ENCODE results near the gene LNP1. TPM values are rescaled to one million over a fixed set of nuclear protein-coding genes. Genes with fewer than 3 reads are reported as not detected.

LNP1 gene
- total and polyA plus RNA-seq, 2 donors: 4.8 to 12.3 TPM

DNA sequence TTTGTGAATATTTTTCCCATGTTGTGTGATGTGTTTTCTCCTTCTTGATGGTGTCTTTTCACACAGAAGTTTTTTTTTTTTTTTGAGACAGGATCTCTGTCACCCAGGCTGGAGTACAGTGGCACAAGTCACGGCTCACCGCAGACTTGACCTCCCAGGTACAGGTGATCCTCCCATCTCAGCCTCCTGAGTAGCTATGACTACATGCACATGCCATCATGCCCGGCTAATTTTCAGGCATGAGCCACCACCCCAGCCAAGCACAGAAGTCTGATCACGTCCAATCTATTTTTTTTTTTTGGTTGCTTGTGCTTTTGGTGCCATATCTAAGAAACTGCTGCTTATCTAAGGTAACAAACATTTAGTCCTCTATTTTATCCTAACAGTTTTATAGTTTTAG lies 25.0 kb upstream of the LNP1 start:
- no peak overlapping the region for H3K27ac ChIP-seq (ENCODE audit: low read depth)
- H3K4me3 ChIP-seq (ENCODE audit: low read depth, low read length): no peak overlapping the region
- no peaks in the 10 kb centered on the region for H3K4me1 ChIP-seq (ENCODE audit: insufficient read depth)
- H3K36me3 ChIP-seq (ENCODE audit: insufficient read depth): peaks cover 3% of the 10 kb centered on the region
- no peak for DNase-seq (ENCODE audit: extremely low spot score)
- 95% methylated on average over 4 of the region's 4 CpGs for WGBS

DNA sequence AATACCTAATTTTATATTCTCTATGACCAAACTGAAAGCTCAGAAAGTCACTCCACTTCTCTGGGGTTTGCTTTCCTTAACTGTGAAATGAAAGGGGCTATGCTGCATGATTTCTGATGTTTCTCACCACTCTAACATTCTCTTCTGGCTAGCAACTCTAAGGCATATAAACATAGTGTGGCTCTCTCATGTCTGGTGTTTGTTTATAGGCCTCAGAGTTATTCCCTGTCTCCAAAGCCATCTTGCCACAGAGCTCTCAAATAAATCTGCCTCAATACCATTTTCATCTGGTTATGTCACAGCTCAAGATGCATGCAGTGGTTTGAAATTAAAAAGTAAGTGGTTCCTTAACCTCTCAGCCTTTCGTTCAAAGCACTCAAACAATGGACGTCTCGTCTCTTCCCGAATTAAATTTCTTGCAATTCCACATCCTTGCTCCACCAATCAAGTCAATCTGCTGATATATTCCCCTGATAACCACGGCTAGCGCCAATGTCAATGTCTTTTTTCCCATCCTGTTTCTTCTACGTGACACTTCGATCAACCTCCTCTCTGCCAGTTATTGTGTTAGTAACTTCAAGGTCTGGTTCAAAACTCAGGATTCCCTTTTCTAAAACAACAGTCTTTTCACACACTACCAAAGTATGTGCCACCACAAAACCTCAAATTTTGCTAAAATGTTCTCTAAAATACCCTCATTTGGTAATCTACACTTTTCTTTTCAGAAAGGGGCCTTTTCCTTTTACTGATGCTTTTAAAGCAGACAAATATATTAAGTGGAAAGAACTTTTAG lies 16.4 kb upstream of the LNP1 start:
- no peaks in the 10 kb centered on the region for H3K4me1 ChIP-seq (ENCODE audit: insufficient read depth)
- no peak overlapping the region for H3K4me3 ChIP-seq (ENCODE audit: low read depth, low read length)
- no peaks in the 10 kb centered on the region for H3K36me3 ChIP-seq (ENCODE audit: insufficient read depth)
- H3K27ac ChIP-seq (ENCODE audit: low read depth): no peak overlapping the region
- DNase-seq (ENCODE audit: extremely low spot score): no peak
- WGBS: 80% methylated on average over 8 of the region's 8 CpGs

DNA sequence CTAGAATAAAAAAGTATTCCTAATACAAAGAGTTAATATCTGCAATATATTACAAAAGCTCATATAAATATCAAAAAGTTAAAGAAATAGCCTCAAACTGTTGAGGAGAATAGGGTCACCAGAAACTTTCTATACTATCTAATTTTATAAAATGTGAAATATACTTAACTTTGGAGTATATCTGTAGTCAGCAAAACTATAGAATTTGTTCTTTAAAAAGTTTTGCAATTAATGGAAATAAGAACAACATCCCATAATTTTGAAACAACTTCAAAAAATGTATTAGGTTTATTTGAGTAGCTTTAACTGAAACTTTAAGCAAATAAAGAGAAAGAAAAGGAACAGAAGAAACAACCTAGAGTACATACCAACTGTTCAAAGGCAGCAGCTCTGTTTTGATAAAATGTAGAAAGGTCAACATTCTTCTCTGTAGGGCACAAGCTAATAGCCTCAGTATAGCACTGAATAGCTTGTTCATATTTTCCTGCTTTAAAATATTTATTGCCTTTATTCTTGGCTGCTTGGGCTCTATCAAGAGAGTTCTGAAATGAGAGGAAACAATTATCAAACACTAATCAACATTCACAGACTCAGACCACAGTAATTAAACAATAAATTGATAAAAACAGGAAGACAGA lies 14.8 kb upstream of the LNP1 start:
- Histone ChIP-seq H3K36me3 (ENCODE audit: insufficient read depth) (no peaks in the 10 kb centered on the region), H3K4me3 (ENCODE audit: low read depth, low read length) (no peak overlapping the region), H3K4me1 (ENCODE audit: insufficient read depth) (no peaks in the 10 kb centered on the region), H3K27ac (ENCODE audit: low read depth) (no peak overlapping the region)
- DNase-seq (ENCODE audit: extremely low spot score): no peak

DNA sequence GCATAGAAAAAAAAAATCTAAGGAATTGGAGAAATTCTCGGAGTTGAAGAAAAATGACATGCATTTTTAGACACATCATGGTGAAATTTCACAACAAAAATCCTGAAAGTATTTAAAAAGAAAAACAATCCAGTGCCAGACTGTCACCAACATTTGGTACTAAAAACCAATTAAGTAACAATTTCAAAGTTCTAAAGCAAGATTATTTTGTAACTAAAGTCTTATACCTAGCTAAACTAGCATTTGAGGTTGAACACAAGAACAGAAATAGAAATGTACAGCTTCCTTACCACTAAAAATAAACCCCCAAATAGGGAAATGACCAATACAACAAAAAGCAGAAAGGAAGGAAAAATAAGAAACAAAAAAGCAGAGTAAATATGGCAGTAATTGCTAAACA lies 12.3 kb upstream of the LNP1 start:
- Histone ChIP-seq H3K36me3 (ENCODE audit: insufficient read depth) (no peaks in the 10 kb centered on the region), H3K27ac (ENCODE audit: low read depth) (no peak overlapping the region), H3K4me3 (ENCODE audit: low read depth, low read length) (no peak overlapping the region), H3K4me1 (ENCODE audit: insufficient read depth) (no peaks in the 10 kb centered on the region)
- no peak for DNase-seq (ENCODE audit: extremely low spot score)
- WGBS: 99% methylated on average over 1 of the region's 1 CpG

DNA sequence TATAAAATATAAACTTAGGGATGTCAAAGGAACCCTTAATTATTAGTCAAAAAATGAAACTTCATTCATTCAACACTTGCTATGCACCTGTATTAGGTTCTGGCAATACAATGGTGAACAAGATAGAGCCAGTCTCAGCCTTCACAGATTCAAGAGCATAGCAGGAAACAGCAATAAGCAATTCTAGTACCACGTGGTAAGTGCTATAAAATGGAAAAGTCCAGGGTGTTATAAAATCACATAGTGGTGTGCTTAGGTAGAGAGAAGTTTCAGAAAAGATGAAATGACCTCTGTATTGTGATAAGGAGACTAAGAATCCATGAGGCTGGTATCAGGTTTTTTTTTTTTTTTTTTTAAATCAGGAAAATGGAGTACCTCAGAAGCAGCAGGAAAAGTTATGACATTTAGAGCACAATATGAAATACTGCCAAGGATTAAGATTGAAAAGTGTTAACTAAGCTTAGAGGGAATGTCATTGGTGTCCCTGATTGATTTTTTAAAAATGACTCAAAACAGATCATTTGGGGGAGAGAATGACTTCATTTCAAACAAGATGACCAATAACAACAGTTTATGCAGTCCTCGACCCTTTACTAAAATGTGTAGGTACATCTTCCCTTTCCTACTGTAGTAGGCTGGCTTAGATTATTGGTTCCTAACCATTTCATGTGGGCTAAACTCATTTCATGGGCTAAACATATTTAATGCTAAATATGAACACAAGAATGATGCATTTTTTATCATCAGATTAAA lies 5.5 kb upstream of the LNP1 start:
- DNase-seq (ENCODE audit: extremely low spot score): no peak
- 64% methylated on average over 2 of the region's 2 CpGs for WGBS
- H3K4me3 ChIP-seq (ENCODE audit: low read depth, low read length): no peak overlapping the region
- H3K27ac ChIP-seq (ENCODE audit: low read depth): no peak overlapping the region
- H3K36me3 ChIP-seq (ENCODE audit: insufficient read depth): no peaks in the 10 kb centered on the region
- no peaks in the 10 kb centered on the region for H3K4me1 ChIP-seq (ENCODE audit: insufficient read depth)

DNA sequence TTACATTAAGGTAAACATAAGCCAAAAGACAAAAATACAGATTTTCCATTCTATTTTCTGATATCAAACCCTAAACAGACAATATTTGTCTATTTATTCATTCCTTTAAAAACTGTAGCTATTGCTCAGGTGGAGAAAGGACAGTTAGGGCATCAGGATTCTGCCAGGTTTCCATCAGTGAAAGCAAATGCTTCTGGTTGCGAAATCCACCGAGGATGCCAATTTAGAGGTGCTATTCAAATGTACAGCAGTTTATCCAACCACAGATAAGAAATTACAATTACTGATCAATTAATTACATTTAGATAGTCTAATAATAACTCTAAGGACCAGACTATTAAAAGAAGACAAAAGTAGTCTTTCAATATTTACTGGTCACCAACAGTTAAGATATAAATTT lies 4.4 kb upstream of the LNP1 start:
- H3K4me1 ChIP-seq (ENCODE audit: insufficient read depth): no peaks in the 10 kb centered on the region
- DNase-seq (ENCODE audit: extremely low spot score): no peak
- 78% methylated on average over 2 of the region's 2 CpGs for WGBS
- H3K27ac ChIP-seq (ENCODE audit: low read depth): no peak overlapping the region
- no peak overlapping the region for H3K4me3 ChIP-seq (ENCODE audit: low read depth, low read length)
- no peaks in the 10 kb centered on the region for H3K36me3 ChIP-seq (ENCODE audit: insufficient read depth)

DNA sequence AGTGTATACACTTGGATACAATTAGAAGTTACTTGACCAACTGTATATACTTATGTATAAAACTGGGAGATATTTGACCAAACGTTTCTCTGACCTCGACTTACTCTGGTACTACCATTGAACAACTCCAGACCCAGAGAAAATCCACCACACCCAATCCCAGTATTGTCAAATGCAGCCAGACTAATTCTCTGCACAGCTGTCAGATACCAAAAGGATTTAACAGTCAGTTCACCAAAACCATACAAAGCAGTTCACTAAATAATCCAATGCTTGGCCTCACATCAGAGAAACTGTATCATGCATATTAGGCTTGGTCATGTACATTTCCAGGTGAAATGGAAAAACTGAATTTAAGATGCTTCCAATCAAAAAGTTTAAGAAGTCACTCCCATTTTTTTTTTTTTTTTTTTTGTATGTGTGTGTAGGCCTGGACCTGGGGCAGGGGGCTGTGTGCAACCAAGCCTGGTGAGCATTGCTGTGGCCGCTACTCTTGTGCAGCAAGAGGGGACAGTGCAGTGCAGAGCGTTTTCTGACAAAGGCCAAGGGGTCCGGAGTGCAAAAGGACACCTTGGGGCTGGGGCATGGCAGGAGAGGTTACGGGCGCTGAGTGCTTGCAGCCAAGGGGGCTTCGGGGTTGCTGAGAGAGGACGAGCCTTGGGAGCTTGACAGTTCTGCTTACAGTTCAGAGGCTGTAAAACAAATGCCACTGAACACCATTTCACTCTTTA lies 1.8 kb upstream of the LNP1 start:
- no peak for DNase-seq (ENCODE audit: extremely low spot score)
- Histone ChIP-seq H3K36me3 (ENCODE audit: insufficient read depth) (no peaks in the 10 kb centered on the region), H3K4me3 (ENCODE audit: low read depth, low read length) (peak overlapping the region; percentile 93), H3K27ac (ENCODE audit: low read depth) (no peak overlapping the region), H3K4me1 (ENCODE audit: insufficient read depth) (no peaks in the 10 kb centered on the region)
- 33% methylated on average over 9 of the region's 9 CpGs for WGBS

DNA sequence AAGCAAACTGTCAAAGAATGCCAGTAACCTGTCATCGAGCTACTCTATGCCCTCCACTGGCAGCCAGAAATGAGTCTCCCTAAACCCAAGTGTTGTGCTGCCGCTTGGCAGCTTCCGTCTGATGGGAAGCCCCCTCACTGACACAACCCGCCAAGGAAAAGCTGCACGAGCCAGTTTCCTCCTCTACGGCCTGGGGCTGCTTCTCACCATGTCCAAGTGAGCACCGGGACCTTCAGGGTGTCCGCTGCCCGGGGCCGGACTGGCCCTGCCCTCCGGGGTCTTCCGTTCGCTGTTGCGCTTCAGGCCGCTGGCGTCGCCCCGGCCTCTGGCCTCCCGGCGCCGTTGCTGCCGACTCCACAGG lies 940 bp upstream of the LNP1 start:
- H3K27ac ChIP-seq (ENCODE audit: low read depth): peak overlapping the region; percentile 82
- H3K4me1 ChIP-seq (ENCODE audit: insufficient read depth): no peaks in the 10 kb centered on the region
- peak overlapping the region; percentile 93 for H3K4me3 ChIP-seq (ENCODE audit: low read depth, low read length)
- WGBS: under 1% methylated on average over 22 of the region's 22 CpGs
- no peak for DNase-seq (ENCODE audit: extremely low spot score)
- H3K36me3 ChIP-seq (ENCODE audit: insufficient read depth): no peaks in the 10 kb centered on the region

DNA sequence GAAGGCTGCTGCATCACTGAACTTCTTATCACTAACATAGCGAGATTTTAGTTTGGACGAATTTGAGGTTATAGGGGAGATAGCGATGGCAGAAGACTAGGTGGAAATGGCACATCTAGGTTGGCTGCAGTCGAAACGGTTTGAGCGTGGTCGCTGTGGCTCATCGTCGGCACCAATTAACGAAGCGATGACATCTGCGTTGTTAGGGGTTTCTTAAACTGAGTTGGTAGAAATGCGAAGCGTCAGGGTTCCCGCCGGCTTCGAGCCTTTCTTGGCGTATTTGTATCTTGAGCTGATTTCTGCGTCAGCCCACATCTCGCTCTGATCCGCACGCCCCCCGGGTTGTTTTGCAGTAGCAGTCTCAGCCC lies 319 bp downstream of the LNP1 start:
- no peaks in the 10 kb centered on the region for H3K4me1 ChIP-seq (ENCODE audit: insufficient read depth)
- peak overlapping the region; percentile 93 for H3K4me3 ChIP-seq (ENCODE audit: low read depth, low read length)
- WGBS: under 1% methylated on average over 23 of the region's 23 CpGs
- no peaks in the 10 kb centered on the region for H3K36me3 ChIP-seq (ENCODE audit: insufficient read depth)
- DNase-seq (ENCODE audit: extremely low spot score): peak; percentile 18
- peak overlapping the region; percentile 66 for H3K27ac ChIP-seq (ENCODE audit: low read depth)

DNA sequence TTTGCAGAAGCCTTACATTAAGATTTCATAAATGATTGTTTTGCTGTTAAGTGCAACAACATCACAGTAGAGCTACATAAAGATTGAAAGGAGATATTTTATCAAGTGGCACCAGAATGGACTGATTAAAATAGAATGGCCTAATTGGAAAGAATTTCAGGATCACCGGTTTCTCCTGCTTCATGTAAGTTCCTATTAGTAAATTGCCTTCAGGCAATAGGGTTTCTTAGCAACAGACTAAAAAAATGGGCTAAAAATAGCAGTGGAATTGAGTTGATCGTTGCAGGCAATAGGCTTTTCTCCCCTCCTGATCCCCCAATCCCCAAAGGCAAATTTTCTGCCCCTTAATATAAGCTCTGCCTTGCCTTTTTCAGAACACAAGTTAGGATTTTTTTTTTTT lies 917 bp downstream of the LNP1 start:
- Histone ChIP-seq H3K4me1 (ENCODE audit: insufficient read depth) (no peaks in the 10 kb centered on the region), H3K36me3 (ENCODE audit: insufficient read depth) (no peaks in the 10 kb centered on the region), H3K4me3 (ENCODE audit: low read depth, low read length) (peak overlapping the region; percentile 93), H3K27ac (ENCODE audit: low read depth) (no peak overlapping the region)
- DNase-seq (ENCODE audit: extremely low spot score): peak; percentile 36
- WGBS: 1% methylated on average over 2 of the region's 2 CpGs

DNA sequence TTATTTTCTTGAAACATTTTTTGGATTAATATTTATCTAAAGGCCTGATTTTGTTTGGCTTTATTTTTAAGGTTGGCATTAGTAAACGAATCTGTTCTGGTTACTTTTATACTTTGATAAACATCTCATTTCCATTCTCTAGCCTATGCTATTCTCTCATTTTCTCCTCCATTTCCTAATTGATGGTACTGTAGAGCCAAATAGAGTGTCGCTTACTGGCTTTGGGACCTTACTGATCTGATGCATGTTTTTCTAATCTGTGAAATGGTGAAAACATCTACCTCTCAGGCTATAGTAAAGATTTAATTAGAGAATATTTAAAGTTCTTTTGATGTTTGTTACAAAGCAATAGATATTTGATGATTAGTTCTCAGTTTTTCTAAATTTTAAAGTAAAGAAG lies 1.6 kb downstream of the LNP1 start:
- no peak for DNase-seq (ENCODE audit: extremely low spot score)

DNA sequence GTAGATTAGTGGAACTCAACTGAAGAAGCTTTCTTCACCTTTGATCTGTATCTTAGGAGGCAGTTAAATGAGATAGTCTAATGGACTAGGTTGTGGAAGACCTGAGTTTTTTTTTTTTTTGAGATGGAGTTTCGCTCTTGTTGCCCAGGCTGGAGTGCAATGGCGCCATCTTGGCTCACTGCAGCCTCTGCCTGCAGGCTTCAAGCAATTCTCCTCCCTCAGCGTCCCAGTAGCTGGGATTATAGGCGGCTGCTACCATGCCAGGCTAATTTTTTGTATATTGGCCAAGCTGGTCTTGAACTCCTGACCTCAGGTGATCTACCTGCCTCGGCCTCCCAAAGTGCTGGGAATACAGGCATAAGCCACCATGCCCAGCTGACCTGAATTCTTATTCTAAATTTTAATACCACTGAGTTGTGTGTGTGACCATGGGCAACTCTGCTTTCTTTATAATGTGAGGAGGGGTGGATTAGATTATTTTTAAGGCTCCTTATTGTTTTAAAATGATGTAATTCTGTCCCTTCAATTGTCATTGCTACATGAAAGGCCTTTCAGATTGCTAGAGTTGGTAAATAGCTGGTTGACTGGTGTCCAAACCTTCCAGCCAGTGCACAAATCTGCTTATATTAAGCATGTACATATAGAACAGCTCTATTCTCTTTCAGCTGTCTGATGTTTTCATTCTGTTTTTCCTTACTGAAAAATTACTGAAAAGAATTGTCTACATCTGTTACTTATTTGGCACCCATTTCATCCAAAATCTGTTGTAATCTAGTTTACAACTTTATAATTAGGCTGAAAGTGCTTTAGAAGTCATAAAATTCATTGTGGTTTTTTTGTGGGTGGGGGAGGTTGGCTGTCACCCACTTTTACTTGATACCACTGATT lies 2.3 kb downstream of the LNP1 start:
- 51% methylated on average over 5 of the region's 5 CpGs for WGBS
- DNase-seq (ENCODE audit: extremely low spot score): no peak
- Histone ChIP-seq H3K4me3 (ENCODE audit: low read depth, low read length) (no peak overlapping the region), H3K36me3 (ENCODE audit: insufficient read depth) (no peaks in the 10 kb centered on the region), H3K4me1 (ENCODE audit: insufficient read depth) (no peaks in the 10 kb centered on the region), H3K27ac (ENCODE audit: low read depth) (no peak overlapping the region)

More for the DNA sequence above, 1.6 kb downstream of the LNP1 start:
- no peaks in the 10 kb centered on the region for H3K4me1 ChIP-seq (ENCODE audit: insufficient read depth)
- 27% methylated on average over 2 of the region's 2 CpGs for WGBS
- H3K4me3 ChIP-seq (ENCODE audit: low read depth, low read length): peak overlapping the region; percentile 33
- H3K27ac ChIP-seq (ENCODE audit: low read depth): no peak overlapping the region
- no peaks in the 10 kb centered on the region for H3K36me3 ChIP-seq (ENCODE audit: insufficient read depth)

DNA sequence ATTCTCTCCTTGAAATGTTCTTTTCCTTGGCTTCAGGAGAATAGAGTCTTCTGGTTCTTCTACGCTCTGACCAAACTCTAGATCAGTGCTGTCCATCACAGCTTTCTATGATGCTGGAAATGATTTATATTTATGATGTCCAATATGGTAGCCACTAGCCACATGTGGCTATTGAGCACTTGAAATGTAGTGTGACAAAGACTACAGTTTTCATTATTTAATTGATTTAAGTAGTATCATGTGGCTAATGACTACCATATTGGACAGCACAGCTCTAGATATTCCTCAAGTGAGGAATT lies 2.9 kb downstream of the LNP1 start:
- H3K4me1 ChIP-seq (ENCODE audit: insufficient read depth): no peaks in the 10 kb centered on the region
- no peak overlapping the region for H3K27ac ChIP-seq (ENCODE audit: low read depth)
- H3K36me3 ChIP-seq (ENCODE audit: insufficient read depth): no peaks in the 10 kb centered on the region
- no peak overlapping the region for H3K4me3 ChIP-seq (ENCODE audit: low read depth, low read length)
- no peak for DNase-seq (ENCODE audit: extremely low spot score)
- 96% methylated on average over 1 of the region's 1 CpG for WGBS

All from urinary bladder (tissue), 4 donors.